ENCODE data around the gene ABCD1.

- TF ChIP-seq, protein P1, sequence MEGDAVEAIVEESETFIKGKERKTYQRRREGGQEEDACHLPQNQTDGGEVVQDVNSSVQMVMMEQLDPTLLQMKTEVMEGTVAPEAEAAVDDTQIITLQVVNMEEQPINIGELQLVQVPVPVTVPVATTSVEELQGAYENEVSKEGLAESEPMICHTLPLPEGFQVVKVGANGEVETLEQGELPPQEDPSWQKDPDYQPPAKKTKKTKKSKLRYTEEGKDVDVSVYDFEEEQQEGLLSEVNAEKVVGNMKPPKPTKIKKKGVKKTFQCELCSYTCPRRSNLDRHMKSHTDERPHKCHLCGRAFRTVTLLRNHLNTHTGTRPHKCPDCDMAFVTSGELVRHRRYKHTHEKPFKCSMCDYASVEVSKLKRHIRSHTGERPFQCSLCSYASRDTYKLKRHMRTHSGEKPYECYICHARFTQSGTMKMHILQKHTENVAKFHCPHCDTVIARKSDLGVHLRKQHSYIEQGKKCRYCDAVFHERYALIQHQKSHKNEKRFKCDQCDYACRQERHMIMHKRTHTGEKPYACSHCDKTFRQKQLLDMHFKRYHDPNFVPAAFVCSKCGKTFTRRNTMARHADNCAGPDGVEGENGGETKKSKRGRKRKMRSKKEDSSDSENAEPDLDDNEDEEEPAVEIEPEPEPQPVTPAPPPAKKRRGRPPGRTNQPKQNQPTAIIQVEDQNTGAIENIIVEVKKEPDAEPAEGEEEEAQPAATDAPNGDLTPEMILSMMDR (IDR thresholded peaks at IDR 0.05 in 8 of 11, conservative IDR thresholded peaks at IDR 0.05 in 3 of 11): no peak
- no peak for TF ChIP-seq POLR2A (IDR thresholded peaks at IDR 0.05)
Measured at GRCh38 chrX:153770601-153771414, 46.2 kb downstream of the ABCD1 start.
